IPS-18c (cell line): ENCODE data around the gene CFAP58.

Experiments used
- H3K4me3 ChIP-seq: 2 replicates; pipeline ENCODE4 v1.7.0; 2013; ENCODE audit warnings: low read depth, mild to moderate bottlenecking, low read length, moderate library complexity; ENCODE audit not compliant: insufficient read depth
- H3K9me3 ChIP-seq: one replicate; pipeline ENCODE4 v1.6.1; 2013; ENCODE audit warnings: mild to moderate bottlenecking, low read length, moderate library complexity; ENCODE audit not compliant: control insufficient read depth, insufficient read depth

CFAP58 gene

DNA sequence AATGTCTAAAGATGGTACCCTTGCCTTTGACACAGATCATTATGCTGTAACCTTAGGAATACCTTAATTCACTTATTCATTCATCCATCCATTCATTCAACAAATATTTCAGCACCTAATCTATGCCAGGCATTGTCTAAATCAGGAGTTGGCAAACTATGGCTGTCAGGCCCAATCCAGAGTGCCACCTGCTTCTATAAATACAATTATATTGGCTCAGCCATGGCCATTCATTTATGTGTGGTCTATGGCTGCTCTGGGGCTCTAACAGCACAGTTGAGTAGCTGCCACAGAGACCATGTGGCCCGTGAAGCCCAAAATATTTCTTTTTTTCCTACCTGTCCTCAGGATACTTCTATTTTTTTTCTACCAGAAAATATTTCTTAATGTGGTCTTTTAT lies 9.4 kb upstream of the CFAP58 start:
- Histone ChIP-seq H3K4me3 (no peak overlapping the region), H3K9me3 (no peaks in the 10 kb centered on the region)

DNA sequence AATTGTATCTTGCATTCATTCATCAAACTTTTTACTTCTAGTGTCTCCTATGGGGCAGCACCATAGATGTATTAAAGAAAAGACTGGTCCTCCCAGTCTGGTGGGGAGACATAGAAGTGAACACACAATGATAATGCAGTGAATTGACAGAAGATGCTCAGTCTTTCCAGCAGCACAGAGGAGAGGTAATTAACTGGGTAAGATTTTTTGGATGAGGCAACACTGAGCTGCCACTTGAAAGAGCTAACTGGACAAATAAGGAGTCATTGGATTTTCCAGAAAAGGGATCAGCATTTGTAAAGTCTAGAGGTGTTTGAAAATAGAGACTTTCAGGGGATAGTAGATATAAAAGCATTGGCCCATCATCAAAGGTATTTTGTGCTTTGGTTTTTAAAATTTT lies 8.1 kb upstream of the CFAP58 start:
- Histone ChIP-seq H3K4me3 (no peak overlapping the region), H3K9me3 (no peaks in the 10 kb centered on the region)

GRCh38 chr10:104345941-104346340 lies 7.7 kb upstream of the CFAP58 start:
- no peaks in the 10 kb centered on the region for H3K9me3 ChIP-seq

GRCh38 chr10:104347295-104348045 lies 6.2 kb upstream of the CFAP58 start:
- Histone ChIP-seq H3K4me3 (no peak overlapping the region), H3K9me3 (no peaks in the 10 kb centered on the region)

More at GRCh38 chr10:104345941-104346340, 7.7 kb upstream of the CFAP58 start:
- no peak overlapping the region for H3K4me3 ChIP-seq

- Histone ChIP-seq H3K9me3 (no peaks in the 10 kb centered on the region), H3K4me3 (no peak overlapping the region)
Observed at GRCh38 chr10:104348601-104349000, 5.0 kb upstream of the CFAP58 start.

GRCh38 chr10:104349623-104350126 lies 4.0 kb upstream of the CFAP58 start:
- Histone ChIP-seq H3K9me3 (no peaks in the 10 kb centered on the region), H3K4me3 (no peak overlapping the region)

- Histone ChIP-seq H3K9me3 (no peaks in the 10 kb centered on the region), H3K4me3 (no peak overlapping the region)
Observed at GRCh38 chr10:104350127-104350635, 3.5 kb upstream of the CFAP58 start.

GRCh38 chr10:104351061-104351702 lies 2.5 kb upstream of the CFAP58 start:
- Histone ChIP-seq H3K9me3 (no peaks in the 10 kb centered on the region), H3K4me3 (no peak overlapping the region)

DNA sequence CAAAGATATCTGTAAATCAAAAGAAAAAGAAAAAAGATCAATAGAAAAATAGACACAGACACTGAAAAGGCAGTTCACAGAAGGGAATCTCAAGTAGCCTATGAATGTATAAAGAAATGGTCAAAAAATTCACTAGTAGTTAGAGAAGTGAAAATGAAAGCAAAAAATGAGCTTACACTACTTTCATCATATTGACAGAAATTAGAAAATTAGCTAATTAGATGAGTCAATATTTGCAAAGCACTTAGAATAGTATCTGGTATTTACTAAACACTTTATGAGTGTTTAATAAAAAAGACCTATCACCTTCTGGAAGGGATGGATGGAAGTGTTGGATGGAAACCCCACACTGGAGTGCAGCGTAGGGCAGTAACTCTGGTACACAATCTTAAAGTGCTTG lies 1.7 kb upstream of the CFAP58 start:
- H3K4me3 ChIP-seq: no peak overlapping the region
- no peaks in the 10 kb centered on the region for H3K9me3 ChIP-seq

DNA sequence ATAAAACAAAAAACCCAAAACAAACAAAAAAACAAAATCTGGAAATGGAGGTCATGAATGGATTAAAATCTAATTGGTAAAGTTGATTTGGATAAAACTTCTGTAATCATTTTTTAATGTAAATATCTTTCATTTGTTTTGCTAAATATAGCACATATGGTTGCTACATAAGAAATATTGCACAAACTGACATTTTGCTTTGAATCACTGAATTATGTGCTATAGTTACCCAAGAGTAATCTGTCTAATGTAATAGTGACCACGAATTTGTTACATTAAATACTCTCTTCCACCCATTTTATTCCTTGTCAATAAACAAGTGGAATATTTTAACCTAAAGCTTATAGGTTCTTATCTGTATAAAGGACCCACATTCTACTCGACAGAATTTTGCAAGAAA lies 6.2 kb downstream of the CFAP58 start:
- no peak overlapping the region for H3K4me3 ChIP-seq
- no peaks in the 10 kb centered on the region for H3K9me3 ChIP-seq

DNA sequence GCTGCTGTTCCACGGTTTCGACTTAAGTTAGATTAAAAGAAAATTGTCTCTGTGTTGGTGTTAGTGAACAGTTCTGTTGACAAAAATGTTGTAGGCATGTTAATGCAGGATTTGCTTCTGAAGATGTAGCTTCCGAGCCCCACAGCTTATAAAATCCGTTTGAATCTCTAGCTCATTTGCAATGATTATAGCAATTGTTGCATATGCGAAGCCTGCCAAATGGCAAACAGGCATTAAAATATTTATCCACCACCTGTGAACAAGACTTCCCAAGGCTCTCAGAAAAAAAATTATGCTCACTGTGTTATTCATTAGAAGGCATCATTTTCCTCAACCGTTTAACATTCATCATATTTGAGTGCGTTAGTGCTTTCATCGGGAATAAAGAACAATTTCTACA lies 14.3 kb downstream of the CFAP58 start:
- Histone ChIP-seq H3K9me3 (no peaks in the 10 kb centered on the region), H3K4me3 (no peak overlapping the region)

- H3K4me3 ChIP-seq: no peak overlapping the region
Observed at GRCh38 chr10:104368381-104368780, 14.7 kb downstream of the CFAP58 start.

GRCh38 chr10:104371753-104372152 lies 18.1 kb downstream of the CFAP58 start:
- no peak overlapping the region for H3K4me3 ChIP-seq
- H3K9me3 ChIP-seq: no peaks in the 10 kb centered on the region

More at GRCh38 chr10:104368381-104368780, 14.7 kb downstream of the CFAP58 start:
- no peaks in the 10 kb centered on the region for H3K9me3 ChIP-seq

GRCh38 chr10:104374591-104374990 lies 21.0 kb downstream of the CFAP58 start:
- no peak overlapping the region for H3K4me3 ChIP-seq
- H3K9me3 ChIP-seq: no peaks in the 10 kb centered on the region

DNA sequence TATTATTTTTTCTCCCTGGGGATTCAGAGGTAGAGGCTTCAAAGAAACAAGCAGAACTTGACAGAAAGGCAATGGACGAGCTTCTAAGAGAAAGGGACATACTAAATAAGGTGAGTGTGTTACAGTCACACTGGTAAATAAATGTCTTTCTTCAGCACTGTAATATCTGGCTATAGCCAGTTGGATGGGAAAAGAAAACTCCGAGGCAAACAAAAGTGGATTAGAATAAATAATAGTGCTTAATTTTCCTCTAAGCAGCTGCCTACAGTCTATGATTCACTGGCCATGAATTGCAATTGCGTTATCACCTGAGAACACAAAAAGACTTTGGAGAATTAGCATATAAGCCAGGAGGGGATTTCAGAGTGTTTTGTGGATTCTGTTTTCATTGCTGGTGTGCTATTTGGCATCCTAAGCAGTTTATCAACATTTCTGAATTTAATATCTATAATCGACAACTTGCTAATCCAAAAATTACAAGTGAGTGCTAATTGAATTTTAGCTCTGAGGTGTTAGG lies 23.2 kb downstream of the CFAP58 start:
- H3K9me3 ChIP-seq: no peaks in the 10 kb centered on the region
- H3K4me3 ChIP-seq: no peak overlapping the region

GRCh38 chr10:104380336-104380735 lies 26.7 kb downstream of the CFAP58 start:
- H3K9me3 ChIP-seq: no peaks in the 10 kb centered on the region
- no peak overlapping the region for H3K4me3 ChIP-seq

DNA sequence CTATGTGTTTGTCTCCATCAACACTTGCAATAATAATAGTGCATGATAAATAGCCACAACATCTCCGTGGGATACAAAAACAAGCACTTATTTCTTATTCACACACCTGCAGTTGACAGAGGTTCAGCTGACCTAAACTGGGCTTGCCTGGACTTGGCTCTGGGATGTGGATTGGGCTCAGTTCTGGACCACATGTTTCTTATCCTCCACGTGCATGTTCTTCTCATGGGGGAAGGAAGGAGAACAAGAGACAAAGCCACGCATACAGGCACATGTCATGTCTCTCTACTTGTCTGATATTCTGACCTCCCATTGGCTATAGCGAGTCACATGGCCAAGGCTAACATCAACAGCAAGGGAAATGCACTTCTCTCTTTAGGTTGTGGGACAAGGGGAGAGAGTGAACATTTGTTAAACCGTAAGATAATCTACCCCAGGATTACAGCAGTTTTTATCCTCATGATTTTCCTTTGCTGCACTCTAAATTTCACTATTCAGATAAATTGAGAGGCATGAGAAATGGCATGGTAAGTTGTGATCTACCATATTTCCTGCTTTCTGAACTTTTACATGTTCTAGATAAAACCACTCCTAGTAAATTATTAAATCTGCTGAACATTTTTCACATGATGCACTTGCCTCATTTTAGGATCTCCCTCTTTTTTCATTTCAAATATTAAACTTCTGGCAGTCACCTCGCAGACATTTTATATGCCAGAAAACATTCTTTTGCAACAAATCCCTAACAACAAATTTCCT lies 33.7 kb downstream of the CFAP58 start:
- Histone ChIP-seq H3K9me3 (no peaks in the 10 kb centered on the region), H3K4me3 (no peak overlapping the region)
